Astrocyte of the spinal cord (primary cell): ENCODE results near the gene CHRND.

Experiments used
- DNase-seq: peaks from one replicate; pipeline ENCODE4 v3.0.0; 2011; ENCODE audit warnings: low read depth, low spot score
- H3K4me3 ChIP-seq: 2 replicates; pipeline ENCODE4 v1.5.1; 2011; ENCODE audit warnings: low read depth, mild to moderate bottlenecking, low read length, moderate library complexity
- CTCF ChIP-seq: IDR thresholded peaks from 2 replicates; pipeline ENCODE4 v1.5.1; 2012; ENCODE audit warnings: low read depth, mild to moderate bottlenecking, low read length, inconsistent platforms
- in situ Hi-C: cut with HindIII; loops from 2 replicates; pipeline ENCODE4 v1.10.0; 2017; ENCODE audit warnings: low sequenced_read_pairs

Gene CHRND

GRCh38 chr2:232512602-232513001 is 13.4 kb upstream of the CHRND start:
- H3K4me3 ChIP-seq = no peak overlapping the region
- no peak for DNase-seq
- no peak for TF ChIP-seq CTCF
- in situ Hi-C loops = no loop called here

GRCh38 chr2:232513353-232513752 is 12.6 kb upstream of the CHRND start:
- in situ Hi-C loops = no loop called here
- DNase-seq = no peak
- no peak for TF ChIP-seq CTCF

DNA sequence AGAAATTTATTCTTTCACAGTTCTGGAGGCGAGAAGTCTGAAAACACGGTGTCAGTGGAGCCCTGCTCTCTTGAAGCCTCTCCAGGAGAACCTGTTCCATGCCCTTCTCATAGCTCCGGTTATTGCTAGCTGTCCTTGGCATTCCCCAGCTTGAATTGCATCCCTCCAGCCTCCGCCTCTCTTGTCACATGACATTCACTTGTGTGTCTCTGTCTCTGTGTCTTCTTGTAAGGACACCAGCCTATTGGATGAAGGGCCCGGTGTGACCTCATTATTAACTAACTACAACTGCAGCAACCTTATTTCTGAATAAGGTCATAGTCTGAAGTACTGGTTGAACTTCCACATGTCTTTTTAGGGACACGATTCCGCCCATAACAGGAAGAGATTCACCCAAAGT is 10.3 kb upstream of the CHRND start:
- no peak for DNase-seq
- no peak for TF ChIP-seq CTCF
- in situ Hi-C loops = no loop called here
- H3K4me3 ChIP-seq = no peak overlapping the region

More at GRCh38 chr2:232513353-232513752, 12.6 kb upstream of the CHRND start:
- H3K4me3 ChIP-seq = no peak overlapping the region

DNA sequence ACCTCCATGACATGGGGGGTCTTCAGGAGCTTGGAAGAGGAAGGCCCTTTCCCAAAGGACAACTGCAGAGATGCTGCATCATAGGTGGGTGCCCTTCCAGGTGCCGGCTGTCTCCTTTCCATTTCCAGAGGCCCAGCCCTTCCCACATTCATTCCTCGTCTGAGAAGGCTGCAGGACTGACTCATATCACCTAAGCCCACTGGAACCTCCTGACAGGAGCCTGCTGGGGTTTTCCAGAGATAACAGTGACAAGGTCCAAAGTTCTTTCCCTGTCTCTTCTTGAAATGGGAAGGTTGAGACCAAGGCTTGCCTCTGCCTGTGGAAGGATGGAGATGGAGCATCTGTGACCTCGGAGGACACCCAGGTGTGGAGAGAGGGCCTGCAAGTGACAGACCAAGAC is 9.4 kb upstream of the CHRND start:
- DNase-seq = no peak
- in situ Hi-C loops = no loop called here
- TF ChIP-seq CTCF = no peak
- H3K4me3 ChIP-seq = no peak overlapping the region

DNA sequence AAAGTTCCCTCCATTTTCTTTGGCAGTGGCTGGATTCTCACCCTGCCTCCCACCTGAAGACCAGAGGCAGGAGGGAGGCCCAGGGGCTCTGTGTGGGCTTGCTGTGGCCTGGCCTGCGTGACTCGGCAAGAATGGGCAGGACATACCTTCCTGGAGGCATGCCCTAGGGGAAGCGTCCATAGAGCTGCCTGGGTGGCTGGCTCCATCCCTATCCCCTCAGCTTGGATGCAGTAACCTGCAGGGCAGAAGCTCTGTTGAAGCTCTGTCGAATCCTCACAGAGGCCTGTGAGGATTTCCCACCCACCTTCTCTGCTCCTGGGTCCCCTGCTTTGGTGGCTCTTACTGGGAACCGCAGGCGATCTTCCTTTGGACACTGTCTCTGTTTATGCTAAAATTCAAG is 7.1 kb upstream of the CHRND start:
- no peak for TF ChIP-seq CTCF
- no peak for DNase-seq
- no peak overlapping the region for H3K4me3 ChIP-seq
- in situ Hi-C loops = no loop called here

DNA sequence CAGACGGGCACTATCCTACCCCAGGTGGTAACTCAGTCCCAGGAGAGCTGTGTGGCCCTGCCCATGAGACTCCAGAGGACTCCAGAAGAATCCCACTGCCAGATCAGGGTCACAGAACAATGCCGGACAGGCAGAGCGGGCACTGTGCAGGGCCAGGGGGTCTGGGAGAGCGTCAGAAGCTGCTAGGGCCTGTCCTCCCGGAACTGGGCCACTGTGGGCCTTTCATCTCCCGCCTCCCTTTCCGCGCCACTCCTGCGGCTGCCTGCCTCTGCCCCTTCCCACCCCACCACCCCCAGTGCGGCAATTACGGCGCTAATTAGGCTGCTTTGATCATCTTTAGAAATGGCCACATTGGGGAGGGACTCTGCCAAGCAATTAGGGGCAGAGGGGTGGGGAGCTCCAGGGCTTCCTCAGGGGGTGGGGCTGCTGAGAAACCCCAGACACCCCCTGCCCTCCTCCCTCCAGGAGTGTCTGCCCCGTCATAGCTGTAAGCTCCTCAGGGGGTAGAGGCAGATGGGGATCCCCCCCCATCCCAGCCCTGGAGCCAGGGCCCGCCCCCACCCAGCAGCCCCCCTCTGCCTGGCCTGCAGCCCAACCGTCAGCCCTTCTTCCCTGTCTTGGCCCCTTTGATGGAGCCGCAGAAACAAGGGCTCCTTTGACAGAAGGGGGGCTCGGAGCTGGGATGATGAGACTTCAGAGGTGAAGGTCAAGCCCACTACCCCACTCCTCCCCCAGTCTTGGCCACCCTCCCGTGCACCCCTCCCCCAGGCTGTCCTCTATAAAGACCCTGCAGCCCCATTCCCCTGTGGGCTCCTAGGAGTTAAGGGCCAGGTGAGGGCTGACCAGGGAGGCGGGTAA is 6.2 kb upstream of the CHRND start, which contains the start of gene PRSS56:
PRSS56 (plus strand) TSS at position 808 of the 858 bp plus-strand sequence. CDS start 211 bp downstream, outside the sequence.
- DNase-seq = no peak
- no peak within 1 kb of the TSS for H3K4me3 ChIP-seq
- in situ Hi-C loops = no loop called here
- no peak for TF ChIP-seq CTCF
